ENCODE results near the gene NT5DC1. TPM values are rescaled to one million over a fixed set of nuclear protein-coding genes. Genes with fewer than 3 reads are reported as not detected.

NT5DC1 gene
- total and polyA plus RNA-seq, 12 donors: 13.7 to 90.9 (median 36.3) TPM

- Histone ChIP-seq H3K27ac (peak overlapping the region; percentile 82 to 98 (median 87)), H3K27me3 (no peaks in the 10 kb centered on the region), H3K4me3 (peak overlapping the region in 3 of 4 donors; percentile 18 to 96 (median 96)), H3K36me3 (replicated peaks in 1 of 2) (no peaks in the 10 kb centered on the region), H3K9me3 (replicated peaks in 1 of 3) (no peaks in the 10 kb centered on the region), H3K4me1 (replicated peaks in 1 of 2) (peaks cover 42 to 55% of the 10 kb centered on the region in 2 donors)
- intact Hi-C loops (cut with DNase I): no loop called here
- no peak for DNase-seq
- TF ChIP-seq CTCF (IDR thresholded peaks at IDR 0.05) (no peak), POLR2A (IDR thresholded peaks at IDR 0.05) (peak in 1 of 2 donors; percentile 82)
- 8 to 13% (median 10%) methylated on average over 4 of the region's 4 CpGs for WGBS, 4 donors
These were observed 153.8 kb downstream of the NT5DC1 start for GRCh38 chr6:116254297-116255056.

- Histone ChIP-seq H3K4me1 (replicated peaks in 1 of 2) (peaks cover 39 to 47% of the 10 kb centered on the region in 2 donors), H3K36me3 (replicated peaks in 1 of 2) (no peaks in the 10 kb centered on the region), H3K27me3 (no peaks in the 10 kb centered on the region), H3K27ac (peak overlapping the region; percentile 82 to 98 (median 87)), H3K9me3 (replicated peaks in 1 of 3) (no peaks in the 10 kb centered on the region), H3K4me3 (peak overlapping the region in 1 of 4 donors; percentile 96)
- DNase-seq: peak; percentile 50 to 81 (median 70)
- intact Hi-C loops (cut with DNase I): no loop called here
- WGBS, 4 donors: 21 to 39% (median 31%) methylated on average over 5 of the region's 5 CpGs
- TF ChIP-seq CTCF (IDR thresholded peaks at IDR 0.05) (no peak), POLR2A (IDR thresholded peaks at IDR 0.05) (peak in 1 of 2 donors; percentile 82)
These were observed 154.7 kb downstream of the NT5DC1 start for GRCh38 chr6:116255246-116255800.

- Histone ChIP-seq H3K36me3 (replicated peaks in 1 of 2) (no peaks in the 10 kb centered on the region), H3K27me3 (no peaks in the 10 kb centered on the region), H3K9me3 (replicated peaks in 1 of 3) (no peaks in the 10 kb centered on the region), H3K4me1 (replicated peaks in 1 of 2) (peaks cover 27 to 33% of the 10 kb centered on the region in 2 donors), H3K4me3 (no peak overlapping the region), H3K27ac (no peak overlapping the region)
- intact Hi-C loops (cut with DNase I): no loop called here
- DNase-seq: no peak
- TF ChIP-seq POLR2A (IDR thresholded peaks at IDR 0.05) (no peak), CTCF (IDR thresholded peaks at IDR 0.05) (no peak)
- 92 to 97% (median 94%) methylated on average over 1 of the region's 1 CpG for WGBS, 4 donors
These were observed 156.0 kb downstream of the NT5DC1 start for GRCh38 chr6:116256694-116257093.

DNA sequence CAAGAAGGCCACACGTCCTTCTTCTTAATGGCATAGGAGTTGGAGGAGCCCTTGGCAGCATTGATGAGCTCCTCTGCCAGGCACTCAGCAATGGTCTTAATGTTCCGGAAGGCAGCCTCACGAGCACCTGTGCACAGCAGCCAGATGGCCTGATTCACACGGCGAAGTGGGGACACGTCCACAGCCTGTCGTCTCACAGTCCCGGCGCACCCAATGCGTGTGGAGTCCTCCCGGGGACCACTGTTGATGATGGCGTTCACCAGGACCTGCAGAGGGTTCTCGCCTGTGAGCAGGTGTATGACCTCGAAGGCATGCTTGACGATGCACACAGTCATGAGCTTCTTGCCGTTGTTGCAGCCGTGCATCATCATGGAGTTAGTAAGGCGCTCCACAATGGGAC, 157.9 kb downstream of the NT5DC1 start:
- no peak overlapping the region for H3K4me3 ChIP-seq
- DNase-seq: no peak
- TF ChIP-seq POLR2A (IDR thresholded peaks at IDR 0.05) (no peak), CTCF (IDR thresholded peaks at IDR 0.05) (no peak)
- H3K27ac ChIP-seq: no peak overlapping the region
- H3K9me3 ChIP-seq (replicated peaks in 1 of 3): no peaks in the 10 kb centered on the region
- no peaks in the 10 kb centered on the region for H3K27me3 ChIP-seq
- intact Hi-C loops (cut with DNase I): no loop called here
- WGBS, 4 donors: 93 to 96% (median 95%) methylated on average over 9 to 18 of the region's 18 CpGs
- H3K4me1 ChIP-seq (replicated peaks in 1 of 2): peaks cover 11 to 17% of the 10 kb centered on the region in 2 donors
- H3K36me3 ChIP-seq (replicated peaks in 1 of 2): no peaks in the 10 kb centered on the region

Data from adrenal gland (tissue), 12 donors.